ENCODE data around the gene GALNT2. TPM values are rescaled to one million over a fixed set of nuclear protein-coding genes. Genes with fewer than 3 reads are reported as not detected.

The GALNT2 gene
- total and polyA plus RNA-seq, 2 of the 13 experiments (the other 11 are each of a cell fraction or from before 2014, with no cell fraction given): 39.3 to 39.6 TPM

- TF ChIP-seq, protein P1, sequence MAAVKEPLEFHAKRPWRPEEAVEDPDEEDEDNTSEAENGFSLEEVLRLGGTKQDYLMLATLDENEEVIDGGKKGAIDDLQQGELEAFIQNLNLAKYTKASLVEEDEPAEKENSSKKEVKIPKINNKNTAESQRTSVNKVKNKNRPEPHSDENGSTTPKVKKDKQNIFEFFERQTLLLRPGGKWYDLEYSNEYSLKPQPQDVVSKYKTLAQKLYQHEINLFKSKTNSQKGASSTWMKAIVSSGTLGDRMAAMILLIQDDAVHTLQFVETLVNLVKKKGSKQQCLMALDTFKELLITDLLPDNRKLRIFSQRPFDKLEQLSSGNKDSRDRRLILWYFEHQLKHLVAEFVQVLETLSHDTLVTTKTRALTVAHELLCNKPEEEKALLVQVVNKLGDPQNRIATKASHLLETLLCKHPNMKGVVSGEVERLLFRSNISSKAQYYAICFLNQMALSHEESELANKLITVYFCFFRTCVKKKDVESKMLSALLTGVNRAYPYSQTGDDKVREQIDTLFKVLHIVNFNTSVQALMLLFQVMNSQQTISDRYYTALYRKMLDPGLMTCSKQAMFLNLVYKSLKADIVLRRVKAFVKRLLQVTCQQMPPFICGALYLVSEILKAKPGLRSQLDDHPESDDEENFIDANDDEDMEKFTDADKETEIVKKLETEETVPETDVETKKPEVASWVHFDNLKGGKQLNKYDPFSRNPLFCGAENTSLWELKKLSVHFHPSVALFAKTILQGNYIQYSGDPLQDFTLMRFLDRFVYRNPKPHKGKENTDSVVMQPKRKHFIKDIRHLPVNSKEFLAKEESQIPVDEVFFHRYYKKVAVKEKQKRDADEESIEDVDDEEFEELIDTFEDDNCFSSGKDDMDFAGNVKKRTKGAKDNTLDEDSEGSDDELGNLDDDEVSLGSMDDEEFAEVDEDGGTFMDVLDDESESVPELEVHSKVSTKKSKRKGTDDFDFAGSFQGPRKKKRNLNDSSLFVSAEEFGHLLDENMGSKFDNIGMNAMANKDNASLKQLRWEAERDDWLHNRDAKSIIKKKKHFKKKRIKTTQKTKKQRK (IDR thresholded peaks at IDR 0.05; ENCODE audit: low read length): no peak
- no peak for TF ChIP-seq GTF3A (CRISPR knock-in tag; conservative IDR thresholded peaks at IDR 0.05)
- no peak for TF ChIP-seq RNF2 (conservative IDR thresholded peaks at IDR 0.05; ENCODE audit: low read depth)
- TF ChIP-seq RARA (CRISPR knock-in tag; IDR thresholded peaks at IDR 0.05): peak; percentile 96
- TF ChIP-seq YEATS2 (CRISPR knock-in tag; IDR thresholded peaks at IDR 0.05; ENCODE audit: borderline replicate concordance): peak; percentile 27; the same call in 1 of the 2 replicates
- TF ChIP-seq HNRNPK (IDR thresholded peaks at IDR 0.05; ENCODE audit: low read depth, low read length, poor library complexity, severe bottlenecking): no peak
- TF ChIP-seq, protein P2, sequence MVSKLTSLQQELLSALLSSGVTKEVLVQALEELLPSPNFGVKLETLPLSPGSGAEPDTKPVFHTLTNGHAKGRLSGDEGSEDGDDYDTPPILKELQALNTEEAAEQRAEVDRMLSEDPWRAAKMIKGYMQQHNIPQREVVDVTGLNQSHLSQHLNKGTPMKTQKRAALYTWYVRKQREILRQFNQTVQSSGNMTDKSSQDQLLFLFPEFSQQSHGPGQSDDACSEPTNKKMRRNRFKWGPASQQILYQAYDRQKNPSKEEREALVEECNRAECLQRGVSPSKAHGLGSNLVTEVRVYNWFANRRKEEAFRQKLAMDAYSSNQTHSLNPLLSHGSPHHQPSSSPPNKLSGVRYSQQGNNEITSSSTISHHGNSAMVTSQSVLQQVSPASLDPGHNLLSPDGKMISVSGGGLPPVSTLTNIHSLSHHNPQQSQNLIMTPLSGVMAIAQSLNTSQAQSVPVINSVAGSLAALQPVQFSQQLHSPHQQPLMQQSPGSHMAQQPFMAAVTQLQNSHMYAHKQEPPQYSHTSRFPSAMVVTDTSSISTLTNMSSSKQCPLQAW (CRISPR knock-in tag; IDR thresholded peaks at IDR 0.05): peak; percentile 78; the same call in 1 of the 2 replicates
- TF ChIP-seq, protein P3, sequence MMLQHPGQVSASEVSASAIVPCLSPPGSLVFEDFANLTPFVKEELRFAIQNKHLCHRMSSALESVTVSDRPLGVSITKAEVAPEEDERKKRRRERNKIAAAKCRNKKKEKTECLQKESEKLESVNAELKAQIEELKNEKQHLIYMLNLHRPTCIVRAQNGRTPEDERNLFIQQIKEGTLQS (CRISPR knock-in tag; IDR thresholded peaks at IDR 0.05): 0 out of 2 replicates have a peak, but pooled peaks have one; percentile 59
- no peak for TF ChIP-seq ZNF235 (CRISPR knock-in tag; IDR thresholded peaks at IDR 0.05; ENCODE audit: borderline replicate concordance)
- no peak for TF ChIP-seq LRRFIP1 (CRISPR knock-in tag; conservative IDR thresholded peaks at IDR 0.05)
- TF ChIP-seq ZNF558 (CRISPR knock-in tag; IDR thresholded peaks at IDR 0.05; ENCODE audit: borderline replicate concordance): 0 out of 2 replicates have a peak, but pooled peaks have one; percentile 63
- TF ChIP-seq ZNF7 (CRISPR knock-in tag; IDR thresholded peaks at IDR 0.05): no peak
- TF ChIP-seq ZNF614 (CRISPR knock-in tag; IDR thresholded peaks at IDR 0.05; ENCODE audit: borderline replicate concordance): peak; percentile 29; the same call in 1 of the 2 replicates
- TF ChIP-seq SALL2 (CRISPR knock-in tag; IDR thresholded peaks at IDR 0.05): no peak; the same call in 1 of the 2 replicates
- no peak for TF ChIP-seq PHF20 (CRISPR knock-in tag; IDR thresholded peaks at IDR 0.05)
- TF ChIP-seq ARNT2 (CRISPR knock-in tag; IDR thresholded peaks at IDR 0.05; ENCODE audit: low read depth): peak; percentile 71; the same call in 1 of the 2 replicates
- TF ChIP-seq ZSCAN21 (CRISPR knock-in tag; IDR thresholded peaks at IDR 0.05; ENCODE audit: borderline replicate concordance): no peak
- TF ChIP-seq MTA3 (CRISPR knock-in tag; IDR thresholded peaks at IDR 0.05): no peak
- TF ChIP-seq SRF (IDR thresholded peaks at IDR 0.05; ENCODE audit: low read depth, low read length): no peak
- no peak for TF ChIP-seq ZNF224 (CRISPR knock-in tag; IDR thresholded peaks at IDR 0.05)
- no peak for TF ChIP-seq TP53 (CRISPR knock-in tag; conservative IDR thresholded peaks at IDR 0.05)
- TF ChIP-seq RBM22 (optimal IDR thresholded peaks at IDR 0.05; ENCODE audit: low read length): no peak
Measured at GRCh38 chr1:230158415-230159291, 91.6 kb downstream of the GALNT2 start (continued).

Measured in HepG2 (cell line).